Liver (tissue), 9 donors: ENCODE results near the gene ETDA. TPM values are rescaled to one million over a fixed set of nuclear protein-coding genes. Genes with fewer than 3 reads are reported as not detected.

Source experiments
- DNase-seq: peaks from one replicate; pipeline ENCODE4 v3.0.0-alpha.2; 2017; ENCODE audit warnings: low spot score
- H3K27ac ChIP-seq, 2 donors: one replicate each; pipeline ENCODE4 v1.7.0; 2013; ENCODE audit warnings: inconsistent platforms in 2 of 2, low read length in 2 of 2, control low read depth in 1 of 2, low read depth in 1 of 2, mild to moderate bottlenecking in 1 of 2
- H3K27me3 ChIP-seq, 4 donors: one replicate each; pipeline versions ENCODE4 v1.6.1 to v1.7.0; 2013; ENCODE audit warnings: low read length in 3 of 4, inconsistent platforms in 1 of 4, mild to moderate bottlenecking in 1 of 4, moderate library complexity in 1 of 4; ENCODE audit not compliant: control insufficient read depth in 4 of 4, insufficient read depth in 4 of 4
- H3K36me3 ChIP-seq, 4 donors: one replicate each; pipeline versions ENCODE4 v1.6.1 to v1.7.0; 2013; ENCODE audit warnings: low read length in 3 of 4, mild to moderate bottlenecking in 3 of 4, low read depth in 1 of 4, moderate library complexity in 1 of 4; ENCODE audit not compliant: control insufficient read depth in 4 of 4, insufficient read depth in 3 of 4
- H3K4me1 ChIP-seq, 4 donors: one replicate each; pipeline versions ENCODE4 v1.6.1 to v1.7.0; 2013; ENCODE audit warnings: low read length in 3 of 4, mild to moderate bottlenecking in 3 of 4, moderate library complexity in 1 of 4; ENCODE audit not compliant: control insufficient read depth in 4 of 4, insufficient read depth in 4 of 4
- H3K4me3 ChIP-seq, 3 donors: one replicate each; pipeline versions ENCODE4 v1.6.1 to v1.7.0; 2013; ENCODE audit warnings: low read length in 3 of 3, control low read depth in 1 of 3, low read depth in 1 of 3, mild to moderate bottlenecking in 1 of 3
- H3K9ac ChIP-seq, 2 donors: one replicate each; pipeline ENCODE4 v1.7.0; 2013; ENCODE audit warnings: low read length in 2 of 2, mild to moderate bottlenecking in 2 of 2, moderate library complexity in 2 of 2, control low read depth in 1 of 2, low read depth in 1 of 2
- H3K9me3 ChIP-seq, 4 donors: one replicate each; pipeline versions ENCODE4 v1.6.1 to v1.7.0; 2013; ENCODE audit warnings: low read length in 3 of 4; ENCODE audit not compliant: control insufficient read depth in 4 of 4
- CTCF ChIP-seq: fragments of 150-350 bp; IDR thresholded peaks from 2 replicates; pipeline ENCODE4 v1.5.1; 2017; ENCODE audit warnings: improper control_type of control experiment, low read depth, low read length; ENCODE audit not compliant: missing input control
- EGR1 ChIP-seq, 2 donors: IDR thresholded peaks; 2 replicates each; pipeline ENCODE4 v1.6.1; 2016 to 2018; ENCODE audit warnings: antibody characterized with exemption in 2 of 2, low read depth in 2 of 2
- FOXA1 ChIP-seq: IDR thresholded peaks from 2 replicates; pipeline ENCODE4 v1.6.1; 2016; ENCODE audit warnings: antibody characterized with exemption
- FOXA2 ChIP-seq: IDR thresholded peaks from 2 replicates; pipeline ENCODE4 v1.6.1; 2016; ENCODE audit warnings: antibody characterized with exemption
- GABPA ChIP-seq, 2 donors: IDR thresholded peaks in 1 of 2; conservative IDR thresholded peaks in 1 of 2; 2 replicates each; pipeline ENCODE4 v1.6.1; 2016; ENCODE audit warnings: antibody characterized with exemption in 2 of 2, mild to moderate bottlenecking in 1 of 2, moderate library complexity in 1 of 2
- HNF4A ChIP-seq, 2 donors: conservative IDR thresholded peaks; 2 replicates each; pipeline ENCODE4 v1.6.1; 2016; ENCODE audit warnings: antibody characterized with exemption in 2 of 2, mild to moderate bottlenecking in 2 of 2
- HNF4G ChIP-seq: IDR thresholded peaks from 2 replicates; pipeline ENCODE4 v1.6.1; 2016; ENCODE audit warnings: antibody characterized with exemption
- JUND ChIP-seq, 2 donors: IDR thresholded peaks; 2 replicates each; pipeline ENCODE4 v1.6.1; 2016; ENCODE audit warnings: antibody characterized with exemption in 2 of 2
- RAD21 ChIP-seq, 2 donors: IDR thresholded peaks; 2 replicates each; pipeline ENCODE4 v1.6.1; 2016; ENCODE audit warnings: antibody characterized with exemption in 2 of 2, mild to moderate bottlenecking in 2 of 2
- REST ChIP-seq: IDR thresholded peaks from 2 replicates; pipeline ENCODE4 v1.6.1; 2016; ENCODE audit warnings: antibody characterized with exemption, mild to moderate bottlenecking
- RXRA ChIP-seq, 2 donors: IDR thresholded peaks; 2 replicates each; pipeline ENCODE4 v1.6.1; 2017 to 2018; ENCODE audit warnings: antibody characterized with exemption in 2 of 2, mild to moderate bottlenecking in 1 of 2
- SP1 ChIP-seq: IDR thresholded peaks from 2 replicates; pipeline ENCODE4 v1.6.1; 2018; ENCODE audit warnings: antibody characterized with exemption, mild to moderate bottlenecking
- TAF1 ChIP-seq: conservative IDR thresholded peaks from 2 replicates; pipeline ENCODE4 v1.6.1; 2016; ENCODE audit warnings: antibody characterized with exemption, mild to moderate bottlenecking
- YY1 ChIP-seq: IDR thresholded peaks from 2 replicates; pipeline ENCODE4 v1.6.1; 2016; ENCODE audit warnings: antibody characterized with exemption, mild to moderate bottlenecking
- ZBTB33 ChIP-seq: IDR thresholded peaks from 2 replicates; pipeline ENCODE4 v1.6.1; 2016; ENCODE audit warnings: antibody characterized with exemption
- WGBS: extraction: QIAGEN DNeasy Blood & Tissue Kit; methylation state at CpG from one replicate; pipeline ENCODE4 v1.1.7; 2013; 5-methylcytosine and 5-hydroxymethylcytosine counted together
- polyA plus RNA-seq, 2 donors: library from polyadenylated mRNA; stranded (reverse) in 1 of 2; unstranded in 1 of 2; fragments of 200-250 nt in 1 of 2; fragments of >200 nt in 1 of 2; fragmentation: Nextera tagmentation in 1 of 2; extraction: Ambion mirVana in 1 of 2; gene quantifications; one replicate each; pipeline versions ENCODE4 v1.2.1 to v1.2.3, GENCODE V29; 2013 to 2015
- total RNA-seq, 2 donors: library from RNA; depleted of rRNA; stranded (reverse); fragments of >200 nt; gene quantifications; one replicate each; pipeline ENCODE4 v1.2.3, GENCODE V29; 2014
- TF ChIP-seq, protein P1 (sequence below): IDR thresholded peaks from 2 replicates; pipeline ENCODE4 v1.6.1; 2016; ENCODE audit warnings: antibody characterized with exemption
- TF ChIP-seq, protein P2 (sequence below): IDR thresholded peaks from 2 replicates; pipeline ENCODE4 v1.6.1; 2016; ENCODE audit warnings: antibody characterized with exemption
- donor health status: healthy.
- donor health status: healthy.
- donor health status: healthy.
- donor health status: healthy.
- donor health status: healthy.

Gene ETDA
- total and polyA plus RNA-seq, 4 donors = not detected

DNA sequence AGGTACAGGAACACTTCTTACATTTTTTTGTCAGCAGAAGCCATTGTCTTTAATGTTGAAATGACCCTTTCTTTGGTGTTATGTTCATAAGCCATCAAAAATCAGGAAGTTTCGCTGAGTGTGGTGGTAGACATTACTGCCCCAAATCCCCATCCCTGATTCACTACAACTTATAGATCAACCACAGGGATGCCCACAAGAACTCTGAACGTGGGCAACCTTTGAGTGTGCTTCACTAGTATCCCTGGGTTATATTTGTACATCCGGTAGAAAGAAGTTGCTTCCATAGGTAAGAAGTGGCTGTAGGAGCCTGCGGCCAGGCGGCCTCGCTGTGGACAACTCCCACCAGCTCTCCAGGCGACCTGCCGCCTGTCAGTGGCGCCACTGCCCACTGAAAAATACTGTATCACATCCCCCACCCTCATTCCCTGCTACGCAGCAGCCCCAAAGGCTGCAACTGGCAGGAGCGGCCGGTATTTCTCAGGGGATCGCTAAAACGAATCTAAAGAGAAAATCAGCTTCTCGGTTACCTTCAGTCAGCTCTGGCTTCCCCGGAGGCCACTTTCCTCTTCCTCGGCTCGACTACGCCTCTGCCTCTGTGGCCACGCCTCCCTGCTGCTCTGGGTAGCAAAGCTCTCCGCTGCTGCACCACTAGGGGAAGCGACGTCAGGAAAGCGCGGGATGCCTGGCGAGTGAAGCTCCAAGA, 43.5 kb downstream of the ETDA start (continued):
- TF ChIP-seq JUND (IDR thresholded peaks at IDR 0.05) (no peak), FOXA1 (no peak), HNF4A (conservative IDR thresholded peaks at IDR 0.05) (no peak), RAD21 (IDR thresholded peaks at IDR 0.05) (no peak)
- TF ChIP-seq, protein P1, sequence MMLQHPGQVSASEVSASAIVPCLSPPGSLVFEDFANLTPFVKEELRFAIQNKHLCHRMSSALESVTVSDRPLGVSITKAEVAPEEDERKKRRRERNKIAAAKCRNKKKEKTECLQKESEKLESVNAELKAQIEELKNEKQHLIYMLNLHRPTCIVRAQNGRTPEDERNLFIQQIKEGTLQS = no peak

- H3K9me3 ChIP-seq = peaks cover 2 to 21% (median 13%) of the 10 kb centered on the region in 4 donors
- no peak overlapping the region for H3K27ac ChIP-seq
- H3K4me1 ChIP-seq = no peaks in the 10 kb centered on the region
- peak overlapping the region in 2 of 3 donors; percentile 20 to 26 for H3K4me3 ChIP-seq
- H3K27me3 ChIP-seq = no peaks in the 10 kb centered on the region
- peaks cover 0 to 23% (median 5%) of the 10 kb centered on the region in 4 donors for H3K36me3 ChIP-seq
- no peak overlapping the region for H3K9ac ChIP-seq
- WGBS = 46% methylated on average over 10 of the region's 10 CpGs
- TF ChIP-seq RAD21 (IDR thresholded peaks at IDR 0.05) = no peak
- TF ChIP-seq TAF1 = no peak
- TF ChIP-seq EGR1 (IDR thresholded peaks at IDR 0.05; ENCODE audit: low read depth in 2 of 2) = no peak
- TF ChIP-seq REST = no peak
- TF ChIP-seq HNF4G = no peak
- TF ChIP-seq FOXA2 = no peak
- TF ChIP-seq GABPA (IDR thresholded peaks at IDR 0.05 in 1 of 2, conservative IDR thresholded peaks at IDR 0.05 in 1 of 2) = no peak
- TF ChIP-seq HNF4A (conservative IDR thresholded peaks at IDR 0.05) = no peak
- TF ChIP-seq FOXA1 = no peak
- no peak for DNase-seq
These were observed 44.1 kb downstream of the ETDA start for GRCh38 chrX:135295944-135296305.

DNA sequence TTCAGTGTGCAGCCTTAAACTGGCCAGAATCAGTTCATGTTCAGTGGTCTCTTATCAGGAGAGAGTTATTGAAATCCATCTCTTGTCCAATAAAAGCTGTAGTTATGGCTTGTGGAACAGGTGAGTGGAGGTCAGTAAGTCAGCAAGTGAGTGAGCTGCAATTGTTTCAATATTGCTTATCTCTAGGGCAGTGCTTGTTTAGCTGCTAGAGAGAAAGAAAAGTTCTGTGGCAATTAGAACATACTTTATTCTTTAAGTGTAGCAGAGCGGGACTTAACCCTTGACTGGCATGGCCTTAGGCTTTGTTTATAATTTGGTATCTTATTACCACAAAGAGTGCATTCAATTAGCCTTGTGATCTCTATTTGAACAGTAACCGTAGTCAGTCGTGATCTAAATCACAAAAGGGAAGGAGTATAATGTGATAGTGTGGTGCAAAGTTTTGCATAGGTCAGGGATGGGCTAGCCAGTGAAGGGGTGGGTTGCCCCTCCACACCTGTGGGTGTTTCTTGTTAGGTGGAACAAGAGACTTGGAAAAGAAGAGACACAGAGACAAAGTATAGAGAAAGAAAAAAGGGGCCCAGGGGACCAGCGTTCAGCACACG, 50.5 kb downstream of the ETDA start:
- no peaks in the 10 kb centered on the region for H3K27me3 ChIP-seq
- no peaks in the 10 kb centered on the region for H3K9me3 ChIP-seq
- WGBS = 88% methylated on average over 5 of the region's 5 CpGs
- no peaks in the 10 kb centered on the region for H3K36me3 ChIP-seq
- H3K4me1 ChIP-seq = no peaks in the 10 kb centered on the region
- no peak overlapping the region for H3K4me3 ChIP-seq
- no peak overlapping the region for H3K9ac ChIP-seq
- no peak overlapping the region for H3K27ac ChIP-seq
- DNase-seq = no peak
- TF ChIP-seq CTCF (no peak), EGR1 (IDR thresholded peaks at IDR 0.05; ENCODE audit: low read depth in 2 of 2) (no peak), YY1 (no peak), REST (no peak), RXRA (IDR thresholded peaks at IDR 0.05) (no peak), ZBTB33 (no peak), GABPA (IDR thresholded peaks at IDR 0.05 in 1 of 2, conservative IDR thresholded peaks at IDR 0.05 in 1 of 2) (no peak), FOXA1 (no peak), SP1 (no peak), JUND (IDR thresholded peaks at IDR 0.05) (no peak), RAD21 (IDR thresholded peaks at IDR 0.05) (no peak), FOXA2 (no peak), HNF4A (conservative IDR thresholded peaks at IDR 0.05) (no peak)
- TF ChIP-seq, protein P2, sequence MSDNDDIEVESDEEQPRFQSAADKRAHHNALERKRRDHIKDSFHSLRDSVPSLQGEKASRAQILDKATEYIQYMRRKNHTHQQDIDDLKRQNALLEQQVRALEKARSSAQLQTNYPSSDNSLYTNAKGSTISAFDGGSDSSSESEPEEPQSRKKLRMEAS = no peak
